Adrenal gland (tissue), 12 donors: ENCODE data around the gene CES4A. TPM values are rescaled to one million over a fixed set of nuclear protein-coding genes. Genes with fewer than 3 reads are reported as not detected.
A peak's percentile ranks its signal among the peaks of the same experiment; 100 is the strongest.

ENCODE experiments used
- DNase-seq, 7 donors: peaks; one replicate each; pipeline ENCODE4 v3.0.0-alpha.2; 2019 to 2020
- H3K27ac ChIP-seq, 5 donors: fragments of 200-600 bp; sonication (generic) in 4 of 5; 1 replicate in 3 of 5; 2 replicates in 2 of 5; pipeline versions ENCODE4 v1.5.1 to v1.8.0; 2016 to 2020; ENCODE audit warnings: mild to moderate bottlenecking in 1 of 5
- H3K27me3 ChIP-seq: fragments of 200-600 bp; 2 replicates; pipeline ENCODE4 v1.8.0; 2021
- H3K36me3 ChIP-seq, 2 donors: fragments of 200-600 bp; replicated peaks in 1 of 2; 1 replicate in 1 of 2; 2 replicates in 1 of 2; pipeline versions ENCODE4 v1.5.1 to v1.8.0; 2018 to 2022
- H3K4me1 ChIP-seq, 2 donors: fragments of 200-600 bp; replicated peaks in 1 of 2; 1 replicate in 1 of 2; 2 replicates in 1 of 2; pipeline versions ENCODE4 v1.5.1 to v1.8.0; 2018 to 2021
- H3K4me3 ChIP-seq, 4 donors: fragments of 200-600 bp; sonication (generic) in 3 of 4; one replicate each; pipeline ENCODE4 v1.5.1; 2016 to 2018
- H3K9me3 ChIP-seq, 3 donors: fragments of 200-600 bp; sonication (generic) in 1 of 3; replicated peaks in 1 of 3; 1 replicate in 2 of 3; 2 replicates in 1 of 3; pipeline versions ENCODE4 v1.5.1 to v1.8.0; 2016 to 2021
- POLR2A ChIP-seq, 2 donors: fragments of 450-650 bp; IDR thresholded peaks; one replicate each; pipeline ENCODE4 v1.6.1; 2017; ENCODE audit warnings: antibody characterized with exemption in 2 of 2, mild to moderate bottlenecking in 2 of 2, moderate library complexity in 1 of 2
- WGBS, 4 donors: extraction: QIAGEN DNeasy Blood & Tissue Kit in 2 of 4; methylation state at CpG; one replicate each; pipeline versions ENCODE4 v1.1.5 to v1.1.7; 2013 to 2017; 5-methylcytosine and 5-hydroxymethylcytosine counted together
- intact Hi-C, 2 donors: fragments of 100-400 bp; cut with DNase I; formaldehyde crosslinking; loops; one replicate each; pipeline versions ENCODE4 v1.14.1 to v1.15.0; 2022 to 2023
- polyA plus RNA-seq, 3 donors: library from polyadenylated mRNA; stranded (reverse); fragments of 200-250 nt in 2 of 3; fragments of 350-450 nt in 1 of 3; fragmentation: Illumina TruSeq in 1 of 3; extraction: RNeasy Lipid Tissue Mini Kit (QIAGEN cat#74804) in 1 of 3; gene quantifications; one replicate each; pipeline ENCODE4 v1.2.3, GENCODE V29; 2013 to 2014
- total RNA-seq, 9 donors: library from RNA; depleted of rRNA in 4 of 9; stranded (reverse); fragments of >200 nt in 4 of 9; fragments of 120-200 nt in 1 of 9; fragmentation: NEBNext Ultra II Directional in 1 of 9; extraction: Animal tissue kit (Norgen Biotek cat#: 25700) in 1 of 9; gene quantifications; one replicate each; pipeline versions ENCODE4 v1.1.0 to v1.2.4, GENCODE V29; 2013 to 2023
- TF ChIP-seq, protein P1 (sequence below), 6 experiments: fragments of 450-650 bp in 4 of 6; fragments of 200-600 bp in 2 of 6; sonication (generic) in 1 of 6; IDR thresholded peaks; 1 replicate in 5 of 6; 2 replicates in 1 of 6; pipeline versions ENCODE4 v1.5.1 to v1.8.0; 2016 to 2021; ENCODE audit warnings: antibody characterized with exemption in 6 of 6, mild to moderate bottlenecking in 2 of 6, moderate library complexity in 1 of 6
- donor health status: healthy with polysubstance abuse.
- donor health status: Bipolar disorder and iron deficiency.
- donor health status: DM: yes; HTN: yes; CAD: no.
- donor health status: DM: no; HTN: no; CAD: no.
- donor health status: DM: no; HTN: no; CAD: no.
- donor health status: DM: yes; HTN: yes; CAD: no.

The CES4A gene
- total and polyA plus RNA-seq, 12 donors, result 4.4 to 127 (median 15.9) TPM

DNA sequence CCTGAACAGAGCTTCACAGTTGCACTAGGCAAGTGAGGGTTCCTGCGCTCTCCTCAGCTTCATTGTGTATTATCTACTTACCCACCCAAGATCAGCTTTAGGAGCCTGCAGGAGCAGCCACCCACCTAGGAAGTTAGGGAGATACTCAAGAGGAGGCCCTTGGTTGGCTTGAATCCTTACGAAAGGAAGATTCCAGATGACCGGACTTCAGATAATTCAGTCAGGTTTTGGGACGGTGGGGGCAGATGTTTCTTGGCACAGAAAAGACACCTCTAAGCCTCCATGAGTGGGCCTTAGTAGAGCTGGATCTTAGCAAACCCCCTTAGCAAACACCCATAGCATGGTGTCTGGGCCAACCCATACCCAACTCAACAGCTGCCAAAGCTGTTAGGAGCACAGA lies 38.2 kb downstream of the CES4A start:
- no peak overlapping the region for H3K4me3 ChIP-seq
- peaks cover 4 to 30% of the 10 kb centered on the region in 2 donors for H3K4me1 ChIP-seq
- TF ChIP-seq, protein P1, sequence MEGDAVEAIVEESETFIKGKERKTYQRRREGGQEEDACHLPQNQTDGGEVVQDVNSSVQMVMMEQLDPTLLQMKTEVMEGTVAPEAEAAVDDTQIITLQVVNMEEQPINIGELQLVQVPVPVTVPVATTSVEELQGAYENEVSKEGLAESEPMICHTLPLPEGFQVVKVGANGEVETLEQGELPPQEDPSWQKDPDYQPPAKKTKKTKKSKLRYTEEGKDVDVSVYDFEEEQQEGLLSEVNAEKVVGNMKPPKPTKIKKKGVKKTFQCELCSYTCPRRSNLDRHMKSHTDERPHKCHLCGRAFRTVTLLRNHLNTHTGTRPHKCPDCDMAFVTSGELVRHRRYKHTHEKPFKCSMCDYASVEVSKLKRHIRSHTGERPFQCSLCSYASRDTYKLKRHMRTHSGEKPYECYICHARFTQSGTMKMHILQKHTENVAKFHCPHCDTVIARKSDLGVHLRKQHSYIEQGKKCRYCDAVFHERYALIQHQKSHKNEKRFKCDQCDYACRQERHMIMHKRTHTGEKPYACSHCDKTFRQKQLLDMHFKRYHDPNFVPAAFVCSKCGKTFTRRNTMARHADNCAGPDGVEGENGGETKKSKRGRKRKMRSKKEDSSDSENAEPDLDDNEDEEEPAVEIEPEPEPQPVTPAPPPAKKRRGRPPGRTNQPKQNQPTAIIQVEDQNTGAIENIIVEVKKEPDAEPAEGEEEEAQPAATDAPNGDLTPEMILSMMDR (IDR thresholded peaks at IDR 0.05), result no peak
- no peak for TF ChIP-seq POLR2A (IDR thresholded peaks at IDR 0.05)
- H3K27ac ChIP-seq, result no peak overlapping the region
- intact Hi-C loops, result no loop called here
- WGBS, 4 donors, result 88 to 96% (median 91%) methylated on average over 4 of the region's 4 CpGs
- peak in 2 of 7 donors; percentile 8 to 29 for DNase-seq
- no peaks in the 10 kb centered on the region for H3K27me3 ChIP-seq
- H3K36me3 ChIP-seq, result no peaks in the 10 kb centered on the region
- no peaks in the 10 kb centered on the region for H3K9me3 ChIP-seq

DNA sequence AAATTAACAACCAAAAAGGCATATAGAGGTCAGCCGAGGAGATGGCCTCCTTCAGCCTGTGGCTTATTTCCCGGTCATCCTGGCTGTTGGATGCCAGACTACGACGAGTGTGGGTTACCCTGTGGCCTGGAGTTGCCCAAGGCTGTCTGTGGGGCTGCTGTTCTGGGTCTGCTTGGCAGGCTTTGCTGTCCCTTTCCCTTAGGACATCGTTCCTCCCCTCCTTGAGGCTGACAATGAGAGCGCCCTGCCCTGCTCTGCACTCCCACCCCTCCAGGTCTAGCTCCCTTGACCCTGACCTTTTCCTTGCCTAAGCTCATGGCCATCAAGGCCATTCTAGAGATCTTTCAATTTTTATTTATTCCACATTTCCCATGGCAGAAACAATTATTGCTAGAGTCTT lies 38.7 kb downstream of the CES4A start:
- no peaks in the 10 kb centered on the region for H3K36me3 ChIP-seq
- H3K4me3 ChIP-seq, result no peak overlapping the region
- H3K9me3 ChIP-seq, result no peaks in the 10 kb centered on the region
- intact Hi-C loops, result no loop called here
- 54 to 60% (median 60%) methylated on average over 6 of the region's 6 CpGs for WGBS, 4 donors
- no peaks in the 10 kb centered on the region for H3K27me3 ChIP-seq
- peak in 5 of 7 donors; percentile 12 to 49 (median 23) for DNase-seq
- no peak for TF ChIP-seq POLR2A (IDR thresholded peaks at IDR 0.05)
- TF ChIP-seq, protein P1 (IDR thresholded peaks at IDR 0.05), result no peak
- H3K27ac ChIP-seq, result no peak overlapping the region
- H3K4me1 ChIP-seq, result peaks cover 4 to 35% of the 10 kb centered on the region in 2 donors

DNA sequence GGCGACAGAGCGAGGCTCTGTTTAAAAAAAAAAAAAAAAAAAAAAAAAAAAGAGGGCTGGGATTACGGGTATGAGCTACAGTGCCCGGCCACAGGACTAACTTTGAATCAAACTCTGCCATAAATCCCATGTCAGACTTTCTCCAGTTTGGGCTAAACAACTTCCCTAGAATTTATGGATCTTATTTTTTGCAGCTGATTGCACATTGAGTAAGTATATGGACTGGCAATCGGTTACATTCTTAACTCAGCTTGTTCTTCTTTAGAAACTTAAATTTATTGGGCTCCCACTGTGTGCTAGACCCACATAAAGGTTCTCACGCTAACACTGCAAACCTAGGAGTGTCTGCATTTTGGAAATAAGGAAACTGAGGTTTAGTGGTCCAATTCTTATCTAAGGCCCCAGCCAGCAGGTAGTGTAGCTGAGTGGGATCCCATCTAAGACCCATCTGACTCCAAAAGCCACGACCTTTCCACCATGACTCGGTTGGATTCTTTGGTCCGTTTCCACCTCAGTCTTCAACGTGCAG lies 39.8 kb downstream of the CES4A start:
- 49 to 54% (median 50%) methylated on average over 10 of the region's 10 CpGs for WGBS, 4 donors
- Histone ChIP-seq H3K4me1 (peaks cover 4 to 35% of the 10 kb centered on the region in 2 donors), H3K36me3 (no peaks in the 10 kb centered on the region), H3K4me3 (peak overlapping the region in 3 of 4 donors; percentile 27 to 99 (median 53)), H3K27me3 (no peaks in the 10 kb centered on the region), H3K27ac (peak overlapping the region; percentile 89 to 99 (median 95)), H3K9me3 (no peaks in the 10 kb centered on the region)
- intact Hi-C loops, result no loop called here
- DNase-seq, result peak in 2 of 7 donors; percentile 6 to 8
- TF ChIP-seq, protein P1 (IDR thresholded peaks at IDR 0.05), result no peak
- TF ChIP-seq POLR2A (IDR thresholded peaks at IDR 0.05), result no peak

DNA sequence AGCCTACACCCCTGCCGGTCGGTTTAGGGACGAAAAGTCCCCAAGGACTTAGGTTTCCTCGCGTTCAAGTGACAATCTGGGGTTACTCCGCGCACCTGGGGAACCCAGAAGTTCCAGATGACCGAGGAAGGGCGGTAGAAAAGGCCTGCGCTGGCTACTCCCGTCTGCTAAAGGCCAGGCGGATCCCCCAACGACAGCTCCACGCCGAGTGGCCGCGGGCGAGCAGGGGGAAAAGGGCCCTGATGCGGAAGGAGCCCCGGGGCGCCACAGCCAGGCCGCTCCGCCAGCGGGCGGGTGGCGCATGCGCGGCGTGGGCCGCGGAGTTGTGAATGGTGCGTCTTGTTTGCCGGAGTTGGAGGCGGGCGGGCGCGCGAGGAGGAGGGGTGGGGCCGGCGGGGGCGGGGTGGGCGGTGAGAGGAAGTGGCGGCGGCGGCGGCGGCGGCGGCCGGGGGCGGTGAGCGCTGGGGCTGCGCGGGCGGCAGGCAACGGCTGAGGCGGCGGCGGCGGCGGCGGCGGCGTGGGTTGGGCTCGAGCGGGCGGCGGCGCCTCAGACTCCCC lies 40.4 kb downstream of the CES4A start, which contains the start of gene CBFB:
CBFB (plus strand) TSS at position 454 of the 558 bp plus-strand sequence. CDS start 259 bp downstream, outside the sequence.
- WGBS, 4 donors, result 1 to 6% (median 1%) methylated on average over 11 to 67 of the region's 69 CpGs
- intact Hi-C loops, result no loop called here
- H3K36me3 ChIP-seq, result no peaks in the 10 kb centered on the region

More for the DNA sequence above, 40.4 kb downstream of the CES4A start, which contains the start of gene CBFB:
- Histone ChIP-seq H3K27me3 (no peaks in the 10 kb centered on the region), H3K4me1 (peaks cover 4 to 35% of the 10 kb centered on the region in 2 donors), H3K9me3 (no peaks in the 10 kb centered on the region), H3K4me3 (peak within 1 kb of the TSS; percentile 53 to 99 (median 88)), H3K27ac (peak within 1 kb of the TSS; percentile 89 to 99 (median 98))
- TF ChIP-seq POLR2A (IDR thresholded peaks at IDR 0.05), result peak; percentile 74 to 82
- TF ChIP-seq, protein P1 (IDR thresholded peaks at IDR 0.05), result peak in 3 of 6 experiments; percentile 12 to 47 (median 22)
- peak; percentile 91 to 94 (median 92) for DNase-seq
